DMS53 treated with DMSO at 0.1 percent for 48 hours (cell line): ENCODE measurements around the gene OSR1.
"Not testable (repeated sequence)": the region's sequence is repeated elsewhere in the genome, so short reads cannot be mapped to it uniquely, and the experiment has no call there.

Experiments used
- DNase-seq: peaks from one replicate; lab custom pipeline; 2025; ENCODE audit not compliant: unreplicated experiment; lab: John Stamatoyannopoulos, UW

OSR1 gene

DNA sequence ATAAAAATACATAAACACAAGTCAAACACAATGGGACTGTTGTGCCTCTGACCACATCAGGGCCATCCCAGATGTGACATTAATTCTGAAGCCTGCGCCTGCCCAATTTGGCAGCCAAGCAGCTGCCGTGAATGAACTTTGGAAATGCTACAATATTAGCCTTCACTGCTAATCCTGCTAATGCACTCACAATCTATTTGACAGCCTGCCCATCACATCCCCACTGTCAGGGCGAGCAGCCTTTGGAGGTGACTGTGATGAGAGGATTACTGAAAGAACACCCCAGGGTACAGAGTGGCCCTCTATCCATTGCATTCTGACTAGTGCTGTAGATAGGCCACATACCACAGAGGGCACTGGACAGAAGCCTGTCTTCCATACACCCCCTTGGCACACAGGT, 21.6 kb downstream of the OSR1 start:
- no peak for DNase-seq

DNA sequence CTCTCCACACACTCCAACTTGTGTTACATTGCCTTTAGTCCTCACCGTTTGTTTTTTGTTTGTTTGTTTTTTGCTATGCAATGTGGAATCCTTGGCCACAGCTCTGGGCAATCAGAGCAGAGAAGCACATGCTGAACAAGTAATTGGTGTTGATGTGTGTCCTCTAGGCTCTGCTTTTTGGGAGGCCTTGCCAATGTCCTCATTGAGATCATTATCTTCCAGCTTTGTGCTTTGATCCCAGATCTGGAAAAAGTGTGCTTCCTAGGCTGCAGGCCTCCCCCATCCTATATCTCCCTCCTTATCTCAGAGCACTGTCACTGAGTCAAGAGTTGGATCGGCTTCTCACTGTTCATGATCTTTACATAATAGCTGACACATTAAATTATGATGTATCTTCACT, 25.9 kb downstream of the OSR1 start:
- no peak for DNase-seq

DNA sequence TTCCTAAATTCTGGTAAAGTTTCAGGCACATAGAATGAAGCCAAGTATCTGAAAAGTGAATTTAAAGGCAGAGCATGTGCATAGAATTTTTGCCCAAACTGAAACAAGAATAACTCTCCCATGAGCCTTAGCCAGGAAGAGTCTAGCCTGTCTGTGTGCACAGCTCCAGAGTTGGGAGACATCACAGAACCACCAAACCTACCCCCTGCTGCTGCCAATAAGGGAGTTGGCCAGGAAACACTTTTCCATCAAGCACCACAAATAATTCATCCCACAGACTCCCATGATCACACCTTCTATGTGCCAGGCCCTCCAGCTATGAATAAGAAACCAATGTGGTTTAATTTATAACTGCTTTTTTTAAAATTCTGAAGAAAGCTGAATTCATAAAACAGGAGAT, 27.0 kb downstream of the OSR1 start:
- no peak for DNase-seq

DNA sequence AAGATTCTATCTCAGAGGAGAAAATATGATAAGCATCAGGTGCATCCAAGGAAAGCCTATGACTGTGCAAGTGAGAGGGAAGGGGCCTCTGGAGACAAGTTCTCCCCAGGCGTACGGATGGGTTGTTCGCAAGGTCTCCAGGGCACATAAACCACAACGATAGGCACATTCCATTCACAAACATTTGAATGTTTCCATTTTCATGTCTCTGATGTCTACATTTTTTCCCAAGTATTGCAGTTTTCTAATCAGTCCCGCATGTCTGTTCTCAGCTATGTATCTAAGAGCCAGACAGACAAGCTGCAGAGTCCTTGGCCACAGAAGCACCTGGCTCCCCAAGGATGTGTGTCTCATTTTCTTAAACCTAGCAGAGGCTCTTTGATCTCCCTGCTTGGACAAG, 28.0 kb downstream of the OSR1 start:
- no peak for DNase-seq

DNA sequence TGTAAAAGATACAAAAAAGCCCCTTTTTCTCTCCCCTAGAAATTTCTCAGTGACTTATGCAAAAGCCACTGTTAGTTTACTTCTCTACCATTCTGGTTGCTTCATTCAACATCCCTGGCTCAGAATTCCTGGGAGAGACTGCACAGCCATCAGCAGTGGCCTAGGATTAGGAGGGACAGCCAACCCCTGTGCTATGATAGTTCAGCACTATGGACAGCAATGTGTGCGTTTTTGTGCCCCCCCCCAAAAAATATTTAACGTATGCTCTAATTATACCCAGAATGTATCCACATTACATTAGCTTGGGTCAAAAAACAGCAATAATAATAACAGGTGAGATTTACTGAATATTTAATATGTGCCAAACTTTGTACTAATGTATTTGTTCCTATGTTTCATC, 29.0 kb downstream of the OSR1 start:
- DNase-seq, result no peak

DNA sequence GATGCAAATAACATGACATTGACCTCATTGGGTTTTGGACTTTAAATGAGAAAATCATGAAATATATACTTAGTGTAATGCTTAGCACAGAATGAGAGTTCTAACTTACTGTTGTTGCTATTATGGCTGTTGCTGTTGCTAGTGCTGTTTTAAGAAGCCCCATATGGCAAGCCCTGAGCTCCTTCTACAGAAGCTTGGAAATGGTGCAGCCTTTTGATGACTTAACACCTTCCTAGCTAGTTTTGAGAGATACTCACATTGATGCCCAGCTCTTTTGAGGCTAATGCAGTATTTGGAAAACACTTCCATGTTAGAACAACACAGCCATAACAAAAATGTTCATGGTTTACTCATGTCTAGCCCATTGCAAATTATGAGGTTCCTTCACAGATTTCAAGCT, 30.9 kb downstream of the OSR1 start:
- no peak for DNase-seq

DNA sequence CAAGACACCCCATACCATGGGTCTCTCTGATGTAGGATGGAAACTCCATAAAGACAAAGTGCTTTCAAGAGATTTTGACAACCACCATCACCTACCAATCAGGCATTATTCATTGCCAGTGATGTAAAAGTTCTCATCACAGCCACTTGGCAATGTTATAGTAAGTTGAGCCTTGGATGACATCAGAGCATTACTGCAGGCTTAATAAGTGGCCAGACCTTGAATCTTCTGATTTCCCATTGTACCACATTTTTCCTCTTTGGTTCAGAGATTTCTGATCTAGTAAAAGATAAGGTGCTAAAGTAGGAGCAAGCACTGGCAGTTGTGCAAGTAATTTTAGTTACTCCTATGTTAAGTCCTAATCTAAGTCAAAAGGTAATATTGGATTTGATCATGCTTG, 36.5 kb downstream of the OSR1 start:
- no peak for DNase-seq

DNA sequence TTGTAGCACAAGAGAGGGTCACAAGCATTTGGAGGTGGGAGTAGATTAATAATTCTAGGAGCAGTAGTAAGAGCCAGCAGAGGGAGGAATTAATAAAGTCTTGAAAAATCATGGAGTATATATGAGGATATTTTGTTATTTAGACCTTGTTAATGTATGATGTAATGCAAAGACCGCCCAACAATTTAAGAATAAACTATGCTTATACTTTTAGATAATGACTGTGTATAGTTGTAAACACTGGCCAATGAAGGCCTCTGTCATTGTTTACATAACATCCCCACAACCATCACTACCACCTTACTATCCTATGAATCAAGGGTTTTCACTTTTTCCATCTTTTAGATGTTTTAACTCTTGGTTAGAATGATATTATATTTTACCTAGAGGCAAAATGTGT, 37.6 kb downstream of the OSR1 start:
- no peak for DNase-seq

DNA sequence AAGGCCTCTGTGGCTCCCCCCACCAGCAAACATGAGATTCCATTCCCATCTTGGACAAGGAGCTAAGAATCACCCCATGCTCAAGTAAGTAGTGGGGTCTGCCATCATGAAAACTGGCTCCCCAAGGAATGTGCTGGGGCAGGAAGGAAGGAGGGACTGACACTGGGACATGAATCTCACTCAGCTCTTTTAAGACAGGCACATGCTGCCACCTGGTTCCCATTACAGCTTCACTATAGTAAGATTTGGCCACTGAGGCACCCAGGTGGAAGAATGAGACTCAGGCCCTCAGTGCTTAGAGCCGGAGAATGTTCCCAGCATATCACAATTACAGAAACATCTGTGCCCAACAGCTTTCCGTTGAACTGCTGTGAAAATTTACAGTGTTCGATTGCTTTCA, 38.7 kb downstream of the OSR1 start:
- DNase-seq, result no peak

DNA sequence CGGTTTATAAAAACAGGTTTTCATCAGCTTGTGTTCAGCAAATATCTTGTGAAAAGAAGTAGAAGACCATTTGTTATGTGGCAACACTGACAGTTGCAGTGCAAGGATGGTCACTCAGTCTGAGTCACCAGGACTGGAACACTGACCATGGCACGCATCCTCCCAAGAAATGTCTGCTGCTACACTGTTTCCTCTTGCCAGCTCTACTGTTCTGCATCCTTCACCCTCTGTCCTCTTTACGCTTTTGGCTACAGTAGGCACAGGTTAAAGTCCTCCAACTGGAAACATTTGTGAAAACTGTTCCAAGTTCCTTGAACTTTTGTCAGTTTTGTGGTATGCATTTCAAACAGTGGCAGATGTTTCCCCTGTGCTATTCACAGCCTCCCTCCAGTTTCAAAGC, 39.4 kb downstream of the OSR1 start:
- no peak for DNase-seq

DNA sequence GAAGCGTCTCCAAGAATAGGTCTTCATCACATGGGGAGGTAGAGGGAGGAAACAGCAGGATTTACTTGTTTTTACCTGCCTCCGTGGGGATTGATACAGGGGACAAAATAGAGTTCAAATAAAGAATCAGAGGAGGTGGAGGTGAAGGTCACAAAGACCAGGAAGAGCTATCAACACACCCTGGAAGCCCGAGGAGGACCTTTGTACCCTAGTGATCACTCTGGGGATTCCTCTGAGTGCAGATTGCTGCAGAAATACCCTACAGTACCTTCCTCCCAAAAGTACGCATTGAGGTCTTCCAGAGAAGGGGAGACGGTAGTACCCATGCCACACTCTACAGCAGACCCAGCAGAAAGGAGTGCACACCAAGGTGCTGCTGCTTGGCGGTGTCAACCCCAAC, 44.9 kb downstream of the OSR1 start:
- DNase-seq, result no peak

DNA sequence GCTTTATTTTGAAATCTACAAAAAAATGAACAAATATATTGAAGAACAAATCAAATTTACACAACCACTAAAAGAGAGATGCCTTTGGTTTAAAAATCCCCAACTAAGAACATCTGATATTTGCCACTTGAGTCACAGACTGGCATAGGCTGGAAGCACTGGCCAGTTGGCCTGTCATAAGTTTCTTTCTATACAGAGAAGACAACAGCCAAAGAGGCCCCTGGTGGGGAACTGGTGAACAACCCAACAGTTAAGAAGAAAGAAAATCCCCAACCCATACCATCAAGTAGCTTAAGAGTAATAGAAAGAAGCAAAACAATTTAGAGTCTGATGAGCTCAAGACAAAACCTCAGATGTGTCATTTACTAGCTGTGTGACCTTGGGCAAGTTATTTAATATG, 45.5 kb downstream of the OSR1 start:
- no peak for DNase-seq

DNA sequence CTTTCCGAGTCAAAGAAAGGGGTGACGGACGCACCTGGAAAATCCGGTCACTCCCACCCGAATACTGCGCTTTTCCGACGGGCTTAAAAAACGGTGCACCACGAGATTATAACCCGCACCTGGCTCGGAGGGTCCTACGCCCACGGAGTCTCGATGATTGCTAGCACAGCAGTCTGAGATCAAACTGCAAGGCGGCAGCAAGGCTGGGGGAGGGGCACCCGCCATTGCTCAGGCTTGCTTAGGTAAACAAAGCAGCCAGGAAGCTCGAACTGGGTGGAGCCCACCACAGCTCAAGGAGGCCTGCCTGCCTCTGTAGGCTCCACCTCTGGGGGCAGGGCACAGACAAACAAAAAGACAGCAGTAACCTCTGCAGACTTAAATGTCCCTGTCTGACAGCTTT, 52.4 kb downstream of the OSR1 start:
- not testable (repeated sequence) for DNase-seq

DNA sequence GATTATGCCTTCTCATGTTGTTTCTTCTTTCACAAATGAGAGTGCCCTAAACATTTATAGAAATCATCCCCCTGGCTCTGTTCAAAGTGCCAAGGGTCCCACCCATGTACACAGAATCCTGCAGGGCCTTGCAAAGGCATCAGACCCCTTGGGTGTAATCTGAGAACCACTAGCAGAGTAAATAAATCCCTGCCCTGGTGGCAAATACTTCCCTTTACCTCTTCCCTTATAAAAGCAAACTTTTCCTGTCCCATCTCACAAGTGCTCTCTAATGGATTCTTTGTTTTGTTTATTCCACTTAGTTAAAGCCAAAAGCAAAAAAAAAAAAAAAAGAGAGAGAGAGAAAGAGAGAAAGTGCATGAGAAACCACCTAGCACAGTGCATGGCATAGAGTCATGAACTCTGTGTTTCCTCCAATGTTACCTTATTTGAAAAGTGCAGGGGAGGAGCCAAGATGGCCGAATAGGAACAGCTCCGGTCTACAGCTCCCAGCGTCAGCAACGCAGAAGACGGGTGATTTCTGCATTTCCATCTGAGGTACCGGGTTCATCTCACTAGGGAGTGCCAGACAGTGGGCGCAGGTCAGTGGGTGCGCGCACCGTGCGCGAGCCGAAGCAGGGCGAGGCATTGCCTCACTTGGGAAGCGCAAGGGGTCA, 52.9 kb downstream of the OSR1 start:
- DNase-seq, result peak; percentile 50

DNA sequence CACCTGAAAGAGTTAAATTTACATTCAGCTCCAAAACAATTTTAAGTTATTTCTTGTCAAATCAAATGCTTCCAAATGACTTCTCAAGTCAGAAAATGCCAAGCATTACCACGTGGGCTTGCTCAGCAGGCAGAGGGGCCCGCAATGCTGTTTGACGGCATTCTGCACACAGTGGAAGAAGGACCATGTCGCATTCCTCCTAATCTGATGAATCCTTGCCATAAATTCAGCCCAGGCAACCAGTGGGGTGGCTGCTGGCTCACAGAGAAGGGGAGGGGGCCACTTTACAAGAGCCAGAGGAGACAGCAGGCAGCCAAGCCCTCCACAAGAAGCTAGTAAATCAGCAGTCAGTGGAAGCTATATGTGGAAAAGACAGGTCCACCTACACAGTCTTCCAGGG, 56.7 kb downstream of the OSR1 start:
- no peak for DNase-seq
